HG03575 (cell line): ENCODE measurements around the gene NR1H3.
A peak's percentile ranks its signal among the peaks of the same experiment; 100 is the strongest.
"Not testable (repeated sequence)": the region's sequence is repeated elsewhere in the genome, so short reads cannot be mapped to it uniquely, and the experiment has no call there.

Source experiments
- ATAC-seq: cut with Tn5 transposase; IDR thresholded peaks from one replicate; pipeline ENCODE4 v1.9.1; 2021; ENCODE audit not compliant: unreplicated experiment, insufficient number of reproducible peaks, low FRiP score; ENCODE audit errors: extremely low read depth

Gene NR1H3

DNA sequence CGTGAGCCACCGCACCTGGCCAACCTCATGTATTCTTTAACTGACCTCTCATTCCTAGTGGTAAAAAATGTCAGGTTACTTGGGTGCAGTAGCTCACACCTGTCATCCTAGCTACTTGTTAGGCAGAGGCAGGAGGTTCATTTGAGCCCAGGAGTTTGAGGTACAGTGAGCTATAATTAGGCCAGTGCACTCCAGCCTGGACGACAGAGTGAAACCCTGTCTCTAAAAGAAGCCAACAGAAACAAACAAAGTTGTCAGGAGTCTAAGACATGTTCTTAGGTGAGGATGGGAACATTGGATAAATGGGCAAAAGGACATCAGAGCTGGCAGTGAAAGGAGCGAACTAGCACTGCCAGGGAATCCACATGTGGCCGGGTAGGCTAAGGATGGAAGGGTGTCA is 30.3 kb downstream of the NR1H3 start:
- no peak for ATAC-seq

DNA sequence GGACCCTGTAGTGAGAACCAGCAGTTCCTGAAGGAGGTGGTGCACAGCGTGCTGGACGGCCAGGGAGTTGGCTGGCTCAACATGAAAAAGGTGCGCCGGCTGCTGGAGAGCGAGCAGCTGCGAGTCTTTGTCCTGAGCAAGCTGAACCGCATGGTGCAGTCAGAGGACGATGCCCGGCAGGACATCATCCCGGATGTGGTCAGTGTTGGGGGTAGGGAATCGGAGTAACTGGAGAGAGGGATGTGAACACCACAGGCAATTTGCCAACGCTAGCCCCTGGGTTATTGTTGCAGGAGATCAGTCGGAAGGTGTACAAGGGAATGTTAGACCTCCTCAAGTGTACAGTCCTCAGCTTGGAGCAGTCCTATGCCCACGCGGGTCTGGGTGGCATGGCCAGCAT is 32.1 kb downstream of the NR1H3 start:
- no peak for ATAC-seq

DNA sequence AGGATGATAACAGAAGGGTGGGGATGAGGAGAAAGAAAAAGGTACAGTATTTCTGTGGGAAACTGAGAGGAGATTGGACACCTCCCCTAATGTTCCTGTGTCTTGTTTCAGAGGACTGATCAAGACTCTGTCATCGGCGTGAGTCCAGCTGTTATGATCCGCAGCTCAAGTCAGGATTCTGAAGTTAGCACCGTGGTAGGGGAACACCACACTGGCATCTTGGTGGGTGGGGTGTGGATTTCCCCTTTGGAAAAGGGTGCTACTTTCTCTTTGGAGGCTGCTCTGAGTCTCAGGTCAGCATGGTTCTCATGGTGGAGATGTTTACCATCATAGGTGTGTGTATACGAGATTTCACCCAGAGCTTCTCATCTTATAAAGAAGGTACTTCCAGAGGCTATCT is 37.6 kb downstream of the NR1H3 start:
- ATAC-seq = no peak

DNA sequence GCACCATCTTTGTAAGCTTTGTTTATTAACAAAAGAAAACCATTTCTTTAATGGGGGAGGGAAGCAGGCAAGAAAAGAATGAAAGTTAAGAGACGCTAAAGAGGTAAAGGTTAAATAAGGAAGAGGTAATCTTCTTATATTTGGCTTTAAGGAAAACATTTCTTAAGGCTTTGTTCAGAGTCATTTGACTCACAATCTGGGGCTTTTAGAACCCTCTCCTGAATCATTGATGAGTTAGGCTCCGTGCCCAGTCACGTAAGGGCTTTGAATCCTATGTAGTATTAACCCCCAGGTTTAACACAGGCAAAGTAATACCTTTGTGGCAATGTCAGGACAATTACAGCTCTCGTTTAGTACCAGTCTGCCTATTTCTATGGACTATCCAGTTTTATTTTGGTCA is 38.2 kb downstream of the NR1H3 start:
- ATAC-seq = no peak

DNA sequence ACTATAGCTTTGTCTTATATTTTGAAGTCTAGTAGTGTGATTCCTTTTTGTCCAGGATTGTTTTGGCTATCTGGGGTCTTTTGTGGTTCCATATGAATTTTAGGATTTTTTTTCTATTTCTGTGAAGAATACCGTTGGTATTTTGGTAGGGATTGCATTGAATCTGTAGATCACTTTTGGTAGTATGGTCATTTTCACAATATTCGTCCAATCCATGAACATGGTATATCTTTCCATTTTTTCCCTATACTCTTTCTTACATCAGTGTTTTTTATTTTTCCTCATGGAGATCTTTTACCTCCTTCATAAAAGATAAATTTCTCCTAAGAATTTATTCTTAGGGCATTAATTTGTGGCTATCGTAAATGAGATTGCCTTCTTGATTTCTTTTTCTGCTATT is 41.3 kb downstream of the NR1H3 start:
- no peak for ATAC-seq

DNA sequence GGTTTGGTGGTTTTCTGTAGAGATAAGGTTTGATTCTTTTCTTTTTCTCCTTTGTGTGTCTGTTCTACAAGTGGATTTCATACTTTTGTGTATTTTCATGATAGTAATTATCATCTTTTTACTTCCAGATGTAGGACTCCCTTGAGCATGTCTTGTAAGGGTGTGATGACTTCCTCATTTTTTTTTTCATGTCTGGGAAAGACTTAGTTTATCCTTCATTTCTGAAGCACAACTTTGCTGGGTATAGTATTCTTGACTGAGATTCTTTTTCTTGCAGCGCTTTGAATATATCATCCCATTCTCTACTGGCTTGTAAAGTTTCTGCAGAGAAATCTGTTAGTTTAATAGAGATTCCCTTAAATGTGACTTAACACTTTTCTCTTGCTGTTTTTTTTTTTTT is 45.1 kb downstream of the NR1H3 start:
- ATAC-seq = no peak

DNA sequence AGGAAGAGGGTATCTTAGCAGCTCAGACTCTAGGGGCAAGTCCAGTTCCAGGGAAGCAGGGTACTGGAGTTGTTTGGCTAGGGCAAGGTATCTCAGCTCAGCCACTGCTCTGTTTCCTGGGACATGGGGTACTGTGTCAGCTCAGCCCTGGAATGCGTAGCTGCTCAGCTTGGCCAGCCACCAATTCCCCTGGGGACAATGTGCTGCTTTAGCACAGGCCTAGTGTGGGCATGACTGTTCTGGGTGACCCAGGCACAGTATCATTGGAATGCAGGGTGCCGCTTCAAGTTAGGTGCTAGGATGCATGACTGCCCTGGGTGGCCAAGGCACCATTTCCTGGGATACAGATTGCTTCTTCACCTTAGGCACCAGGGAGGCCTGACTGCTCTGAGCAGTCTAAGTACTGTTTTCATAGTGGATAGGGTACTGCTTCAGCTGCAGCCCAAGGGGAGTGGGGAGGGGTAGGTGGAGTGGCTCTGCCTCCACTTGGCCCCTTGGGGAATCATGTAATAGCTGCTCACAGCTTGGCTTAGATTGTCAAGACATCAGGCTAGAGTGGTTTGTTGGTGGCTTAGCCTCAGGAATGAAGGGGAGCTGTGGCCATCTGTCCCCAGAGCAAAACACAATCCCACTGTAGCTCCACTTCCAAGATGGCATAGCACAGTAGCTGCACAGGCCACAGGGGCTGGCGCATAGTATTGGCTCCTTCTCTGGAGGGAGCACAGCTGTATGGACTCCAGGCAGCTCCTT is 48.1 kb downstream of the NR1H3 start:
- ATAC-seq = no peak

DNA sequence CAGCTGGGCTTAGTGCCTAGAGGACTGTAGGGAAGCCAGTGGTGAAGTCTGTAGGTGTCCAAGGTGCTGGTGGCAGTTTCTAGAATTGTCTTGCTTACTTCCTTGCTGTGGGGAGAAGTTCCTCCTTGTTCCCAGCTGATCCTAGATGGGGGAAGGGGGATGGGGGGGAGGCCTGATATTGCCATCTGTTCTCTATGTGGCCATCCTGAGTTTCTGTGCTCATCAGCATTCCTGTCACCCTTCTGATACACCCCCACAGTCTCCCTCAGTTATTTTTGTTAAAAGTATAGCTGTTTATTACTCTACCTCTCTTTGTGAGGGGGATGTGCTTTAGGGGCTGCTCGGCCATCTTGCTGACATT is 48.7 kb downstream of the NR1H3 start:
- ATAC-seq = no peak

DNA sequence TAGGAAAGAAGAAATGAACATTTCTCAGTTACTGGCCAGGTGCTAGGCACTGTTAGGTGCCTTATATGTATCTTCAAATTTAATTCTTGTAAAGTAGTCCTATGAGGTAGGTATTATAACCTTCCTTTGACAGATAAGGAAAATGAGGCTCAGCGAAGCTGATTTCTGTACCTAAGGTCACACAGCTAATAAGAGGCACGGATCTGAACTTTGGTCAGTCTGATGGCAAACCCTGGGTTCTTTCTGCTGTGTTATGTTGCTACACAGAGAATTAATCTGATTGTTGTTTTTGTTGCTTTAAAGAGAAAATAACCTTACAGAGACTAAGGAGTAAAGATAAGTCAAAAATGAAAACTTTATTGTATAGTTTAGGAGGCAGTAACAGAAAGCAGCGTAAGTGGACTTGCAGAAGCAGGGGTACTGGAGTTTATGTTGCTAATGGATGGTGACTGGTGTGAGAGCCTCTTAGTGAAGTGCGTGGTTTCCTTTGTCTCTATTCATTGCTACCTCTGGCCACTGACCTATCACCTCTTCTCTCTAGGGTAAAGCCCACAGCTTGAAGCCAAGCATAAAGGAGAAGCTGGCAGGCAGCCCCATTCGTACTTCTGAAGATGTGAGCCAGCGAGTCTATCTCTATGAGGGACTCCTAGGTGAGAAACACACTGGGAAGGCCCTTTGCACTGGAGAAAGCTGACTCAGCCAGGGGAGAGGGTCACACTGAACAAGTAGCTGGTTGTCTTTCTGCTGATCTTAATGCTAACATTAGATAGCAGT is 50.4 kb downstream of the NR1H3 start:
- no peak for ATAC-seq

DNA sequence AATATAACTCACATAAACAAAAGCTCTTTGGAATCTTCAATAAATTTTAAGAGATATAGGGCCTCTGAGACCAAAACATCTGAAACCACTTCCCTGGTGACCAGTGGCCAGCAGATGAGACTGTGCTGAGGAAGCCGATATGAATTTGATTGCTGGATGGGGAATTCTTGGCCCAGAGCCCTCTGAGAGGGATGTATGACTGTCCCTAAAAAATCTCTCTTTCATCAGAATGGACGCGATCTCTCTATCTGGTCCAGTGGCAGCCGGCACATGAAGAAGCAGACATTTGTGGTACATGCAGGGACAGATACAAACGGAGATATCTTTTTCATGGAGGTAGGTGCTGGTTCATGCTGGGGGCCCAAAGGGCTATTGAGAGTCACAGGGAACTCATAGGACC is 57.2 kb downstream of the NR1H3 start:
- no peak for ATAC-seq

DNA sequence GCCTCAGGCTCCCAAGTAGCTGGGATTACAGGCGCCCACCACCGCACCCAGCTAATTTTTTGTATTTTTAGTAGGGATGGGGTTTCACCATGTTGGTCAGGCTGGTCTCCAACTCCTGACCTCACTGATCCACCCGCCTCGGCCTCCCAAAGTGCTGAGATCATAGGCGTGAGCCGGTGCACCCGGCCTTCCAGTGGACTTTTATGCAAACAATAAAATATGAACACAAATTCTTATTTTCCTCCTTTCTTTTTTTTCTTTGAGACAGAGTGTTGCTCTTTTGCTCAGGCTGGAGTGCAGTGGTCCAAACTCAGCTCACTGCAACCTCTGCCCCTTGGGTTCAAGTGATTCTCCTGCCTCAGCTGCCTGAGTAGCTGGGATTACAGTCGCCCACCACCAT is 58.7 kb downstream of the NR1H3 start:
- not testable (repeated sequence) for ATAC-seq

DNA sequence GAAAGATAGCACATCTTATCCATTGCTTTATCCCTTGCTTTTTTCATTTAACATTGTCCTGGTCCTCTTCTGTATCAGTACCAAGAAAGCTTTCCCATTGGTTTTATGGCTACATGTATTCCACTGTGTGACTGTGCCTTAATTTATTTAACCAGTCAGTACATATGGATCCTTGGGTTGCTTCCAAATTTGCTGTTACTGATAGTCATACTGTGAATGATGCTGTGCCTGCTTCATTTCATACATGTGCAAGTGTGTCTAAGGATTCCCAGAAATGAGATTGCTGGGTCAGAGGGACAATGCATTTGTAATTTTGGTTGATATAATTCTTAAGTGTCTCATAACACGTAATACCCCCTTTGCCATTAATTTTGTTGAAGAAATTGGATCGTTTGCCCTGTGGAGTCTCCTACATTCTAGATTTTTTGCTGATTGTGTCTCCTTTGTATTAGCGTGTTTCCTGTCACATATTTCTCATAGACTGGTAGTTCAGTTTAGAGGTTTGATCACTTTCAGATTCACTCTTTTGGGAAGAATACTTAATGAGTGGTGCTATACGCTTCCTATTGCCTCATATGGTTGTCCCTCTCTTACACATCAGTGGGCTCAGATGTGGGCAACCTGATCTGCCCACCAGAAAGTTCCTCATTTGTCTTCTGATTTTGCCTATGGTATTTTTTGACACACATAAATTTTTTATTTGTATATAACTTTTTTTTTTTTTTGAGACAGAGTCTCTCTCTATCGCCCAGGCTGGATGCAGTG is 59.5 kb downstream of the NR1H3 start:
- ATAC-seq = peak; percentile 65

DNA sequence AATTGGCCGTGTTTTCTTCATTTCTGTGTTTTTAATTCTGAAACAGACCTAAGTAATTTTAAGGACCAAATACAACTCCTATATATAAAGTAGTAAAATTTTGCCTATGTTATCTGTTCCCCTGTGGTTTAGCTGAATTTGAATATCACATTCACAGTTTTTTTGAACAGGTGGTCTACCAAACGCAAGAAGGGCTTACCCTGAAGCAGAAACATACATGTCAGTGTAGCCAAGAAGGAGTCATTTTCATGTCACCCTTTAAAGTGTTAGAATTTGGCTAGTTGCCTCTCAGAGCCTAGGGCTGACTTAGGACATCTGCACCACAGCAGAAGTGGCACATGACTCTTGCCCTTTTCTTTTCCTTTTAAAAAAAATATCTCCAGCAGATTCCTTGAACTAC is 60.4 kb downstream of the NR1H3 start:
- no peak for ATAC-seq
